ENCODE results near the gene C21orf58.

C21orf58 gene

GRCh38 chr21:46347791-46348381 lies 24.2 kb upstream of the C21orf58 start:
- H3K36me3 ChIP-seq (ENCODE audit: insufficient read depth, low read length) = peaks cover 15% of the 10 kb centered on the region
- no peaks in the 10 kb centered on the region; the same call in 1 of the 2 replicates for H3K9me3 ChIP-seq (ENCODE audit: control insufficient read depth, insufficient read depth, low read length)
- H3K4me1 ChIP-seq (ENCODE audit: insufficient read depth, low read length) = no peaks in the 10 kb centered on the region
- no peak overlapping the region for H3K9ac ChIP-seq (ENCODE audit: low read depth, low read length)

- Histone ChIP-seq H3K4me1 (ENCODE audit: insufficient read depth, low read length) (no peaks in the 10 kb centered on the region), H3K9me3 (ENCODE audit: control insufficient read depth, insufficient read depth, low read length) (no peaks in the 10 kb centered on the region; the same call in 1 of the 2 replicates), H3K9ac (ENCODE audit: low read depth, low read length) (no peak overlapping the region), H3K36me3 (ENCODE audit: insufficient read depth, low read length) (peaks cover 9% of the 10 kb centered on the region)
Measured at GRCh38 chr21:46347203-46347550, 23.5 kb upstream of the C21orf58 start.

GRCh38 chr21:46346296-46347202 lies 22.9 kb upstream of the C21orf58 start:
- Histone ChIP-seq H3K9ac (ENCODE audit: low read depth, low read length) (no peak overlapping the region), H3K36me3 (ENCODE audit: insufficient read depth, low read length) (peaks cover 7% of the 10 kb centered on the region), H3K4me1 (ENCODE audit: insufficient read depth, low read length) (no peaks in the 10 kb centered on the region), H3K9me3 (ENCODE audit: control insufficient read depth, insufficient read depth, low read length) (no peaks in the 10 kb centered on the region; the same call in 1 of the 2 replicates)

GRCh38 chr21:46345861-46346260 lies 22.2 kb upstream of the C21orf58 start:
- no peaks in the 10 kb centered on the region for H3K4me1 ChIP-seq (ENCODE audit: insufficient read depth, low read length)
- no peak overlapping the region for H3K9ac ChIP-seq (ENCODE audit: low read depth, low read length)
- no peaks in the 10 kb centered on the region; the same call in 1 of the 2 replicates for H3K9me3 ChIP-seq (ENCODE audit: control insufficient read depth, insufficient read depth, low read length)
- H3K36me3 ChIP-seq (ENCODE audit: insufficient read depth, low read length) = peaks cover 7% of the 10 kb centered on the region

- H3K9ac ChIP-seq (ENCODE audit: low read depth, low read length) = no peak overlapping the region
- no peaks in the 10 kb centered on the region for H3K4me1 ChIP-seq (ENCODE audit: insufficient read depth, low read length)
- no peaks in the 10 kb centered on the region; the same call in 1 of the 2 replicates for H3K9me3 ChIP-seq (ENCODE audit: control insufficient read depth, insufficient read depth, low read length)
- H3K36me3 ChIP-seq (ENCODE audit: insufficient read depth, low read length) = peaks cover 4% of the 10 kb centered on the region
Measured at GRCh38 chr21:46344219-46344915, 20.7 kb upstream of the C21orf58 start.

- Histone ChIP-seq H3K9ac (ENCODE audit: low read depth, low read length) (no peak overlapping the region), H3K9me3 (ENCODE audit: control insufficient read depth, insufficient read depth, low read length) (no peaks in the 10 kb centered on the region; the same call in 1 of the 2 replicates), H3K4me1 (ENCODE audit: insufficient read depth, low read length) (no peaks in the 10 kb centered on the region), H3K36me3 (ENCODE audit: insufficient read depth, low read length) (peaks cover 4% of the 10 kb centered on the region)
Measured at GRCh38 chr21:46340998-46341397, 17.3 kb upstream of the C21orf58 start.

GRCh38 chr21:46336603-46337002 lies 12.9 kb upstream of the C21orf58 start:
- Histone ChIP-seq H3K4me1 (ENCODE audit: insufficient read depth, low read length) (no peaks in the 10 kb centered on the region), H3K9ac (ENCODE audit: low read depth, low read length) (no peak overlapping the region), H3K36me3 (ENCODE audit: insufficient read depth, low read length) (peaks cover 7% of the 10 kb centered on the region), H3K9me3 (ENCODE audit: control insufficient read depth, insufficient read depth, low read length) (no peaks in the 10 kb centered on the region)

- H3K9ac ChIP-seq (ENCODE audit: low read depth, low read length) = no peak overlapping the region
- H3K36me3 ChIP-seq (ENCODE audit: insufficient read depth, low read length) = peaks cover 12% of the 10 kb centered on the region
- H3K4me1 ChIP-seq (ENCODE audit: insufficient read depth, low read length) = no peaks in the 10 kb centered on the region
- H3K9me3 ChIP-seq (ENCODE audit: control insufficient read depth, insufficient read depth, low read length) = no peaks in the 10 kb centered on the region
Measured at GRCh38 chr21:46334351-46335140, 10.9 kb upstream of the C21orf58 start.

- H3K36me3 ChIP-seq (ENCODE audit: insufficient read depth, low read length) = peaks cover 12% of the 10 kb centered on the region
- H3K4me1 ChIP-seq (ENCODE audit: insufficient read depth, low read length) = no peaks in the 10 kb centered on the region; the same call in 1 of the 2 replicates
- no peaks in the 10 kb centered on the region for H3K9me3 ChIP-seq (ENCODE audit: control insufficient read depth, insufficient read depth, low read length)
- H3K9ac ChIP-seq (ENCODE audit: low read depth, low read length) = no peak overlapping the region
Measured at GRCh38 chr21:46329796-46330195, 6.1 kb upstream of the C21orf58 start.

- no peak overlapping the region for H3K9ac ChIP-seq (ENCODE audit: low read depth, low read length)
- H3K9me3 ChIP-seq (ENCODE audit: control insufficient read depth, insufficient read depth, low read length) = no peaks in the 10 kb centered on the region
- H3K4me1 ChIP-seq (ENCODE audit: insufficient read depth, low read length) = no peaks in the 10 kb centered on the region; the same call in 1 of the 2 replicates
- peaks cover 8% of the 10 kb centered on the region for H3K36me3 ChIP-seq (ENCODE audit: insufficient read depth, low read length)
Measured at GRCh38 chr21:46328151-46328550, 4.5 kb upstream of the C21orf58 start.

- H3K9me3 ChIP-seq (ENCODE audit: control insufficient read depth, insufficient read depth, low read length) = no peaks in the 10 kb centered on the region
- H3K36me3 ChIP-seq (ENCODE audit: insufficient read depth, low read length) = peaks cover 8% of the 10 kb centered on the region
- H3K4me1 ChIP-seq (ENCODE audit: insufficient read depth, low read length) = no peaks in the 10 kb centered on the region; the same call in 1 of the 2 replicates
- H3K9ac ChIP-seq (ENCODE audit: low read depth, low read length) = no peak overlapping the region
Measured at GRCh38 chr21:46327711-46328110, 4.0 kb upstream of the C21orf58 start.

- no peaks in the 10 kb centered on the region for H3K9me3 ChIP-seq (ENCODE audit: control insufficient read depth, insufficient read depth, low read length)
- no peak overlapping the region for H3K9ac ChIP-seq (ENCODE audit: low read depth, low read length)
- H3K4me1 ChIP-seq (ENCODE audit: insufficient read depth, low read length) = peaks cover 4% of the 10 kb centered on the region
- peaks cover 8% of the 10 kb centered on the region for H3K36me3 ChIP-seq (ENCODE audit: insufficient read depth, low read length)
Measured at GRCh38 chr21:46326110-46326703, 2.5 kb upstream of the C21orf58 start.

- H3K9ac ChIP-seq (ENCODE audit: low read depth, low read length) = peak overlapping the region; percentile 86
- H3K36me3 ChIP-seq (ENCODE audit: insufficient read depth, low read length) = peaks cover 12% of the 10 kb centered on the region
- H3K9me3 ChIP-seq (ENCODE audit: control insufficient read depth, insufficient read depth, low read length) = no peaks in the 10 kb centered on the region
- peaks cover 5% of the 10 kb centered on the region for H3K4me1 ChIP-seq (ENCODE audit: insufficient read depth, low read length)
Measured at GRCh38 chr21:46325073-46325912, 1.6 kb upstream of the C21orf58 start.

All from ES-I3 (cell line).